Mesodermal cell (in vitro differentiated cells): ENCODE measurements around the gene KRT34.
"Not testable (repeated sequence)": the region's sequence is repeated elsewhere in the genome, so short reads cannot be mapped to it uniquely, and the experiment has no call there.

Source experiments
- H3K27ac ChIP-seq: 2 replicates; pipeline ENCODE4 v1.7.0; 2013; ENCODE audit warnings: mild to moderate bottlenecking, low read depth, low read length, moderate library complexity; ENCODE audit not compliant: severe bottlenecking
- H3K36me3 ChIP-seq: 2 replicates; pipeline ENCODE4 v1.7.1; 2013; ENCODE audit warnings: mild to moderate bottlenecking, low read length, moderate library complexity; ENCODE audit not compliant: control insufficient read depth, insufficient read depth
- H3K4me1 ChIP-seq: one replicate; pipeline ENCODE4 v1.7.1; 2013; ENCODE audit warnings: mild to moderate bottlenecking, low read length; ENCODE audit not compliant: insufficient read depth, control insufficient read depth, poor library complexity, severe bottlenecking
- H3K4me3 ChIP-seq: 2 replicates; pipeline ENCODE4 v1.7.0; 2013; ENCODE audit warnings: low read length, control low read depth, mild to moderate bottlenecking; ENCODE audit not compliant: insufficient read depth, poor library complexity, severe bottlenecking; ENCODE audit errors: extremely low read depth
- H3K9me3 ChIP-seq: 2 replicates; pipeline ENCODE4 v1.7.1; 2013; ENCODE audit warnings: mild to moderate bottlenecking, low read length, moderate library complexity; ENCODE audit not compliant: control insufficient read depth
- WGBS, 2 experiments: methylation state at CpG; one replicate each; pipeline ENCODE4 v1.1.5; 2013; ENCODE audit warnings: missing lambda C conversion rate in 2 of 2; ENCODE audit not compliant: insufficient coverage in 2 of 2; 5-methylcytosine and 5-hydroxymethylcytosine counted together

KRT34 gene

GRCh38 chr17:41346421-41346820 is 35.7 kb downstream of the KRT34 start:
- not testable (repeated sequence) for H3K4me3 ChIP-seq, H3K4me1 ChIP-seq, H3K27ac ChIP-seq, H3K36me3 ChIP-seq
- 93 to 98% methylated on average over 7 to 13 of the region's 16 CpGs for WGBS, 2 experiments
- H3K9me3 ChIP-seq, result peaks cover 12% of the 10 kb centered on the region

- H3K4me3 ChIP-seq, result no peak overlapping the region
- H3K36me3 ChIP-seq, result no peaks in the 10 kb centered on the region
- H3K9me3 ChIP-seq, result peaks cover 17% of the 10 kb centered on the region
- no peaks in the 10 kb centered on the region for H3K4me1 ChIP-seq
- H3K27ac ChIP-seq, result no peak overlapping the region
- WGBS, 2 experiments, result 95 to 96% methylated on average over 3 of the region's 3 CpGs
Observed at GRCh38 chr17:41345992-41346391, 36.1 kb downstream of the KRT34 start.

- H3K4me1 ChIP-seq, result no peaks in the 10 kb centered on the region
Observed at GRCh38 chr17:41343029-41343428, 39.1 kb downstream of the KRT34 start.

GRCh38 chr17:41340934-41341861 is 40.9 kb downstream of the KRT34 start:
- Histone ChIP-seq H3K4me1 (no peaks in the 10 kb centered on the region), H3K27ac (no peak overlapping the region), H3K36me3 (no peaks in the 10 kb centered on the region), H3K9me3 (peaks cover 18% of the 10 kb centered on the region), H3K4me3 (no peak overlapping the region)
- WGBS, 2 experiments, result 87 to 94% methylated on average over 2 to 6 of the region's 7 CpGs

More at GRCh38 chr17:41343029-41343428, 39.1 kb downstream of the KRT34 start:
- no peaks in the 10 kb centered on the region for H3K36me3 ChIP-seq
- peaks cover 18% of the 10 kb centered on the region for H3K9me3 ChIP-seq
- no peak overlapping the region for H3K4me3 ChIP-seq
- H3K27ac ChIP-seq, result no peak overlapping the region
- WGBS, 2 experiments, result 82 to 97% methylated on average over 3 of the region's 3 CpGs

GRCh38 chr17:41340494-41340893 is 41.6 kb downstream of the KRT34 start:
- no peaks in the 10 kb centered on the region for H3K36me3 ChIP-seq
- no peaks in the 10 kb centered on the region for H3K4me1 ChIP-seq
- peaks cover 18% of the 10 kb centered on the region for H3K9me3 ChIP-seq
- H3K4me3 ChIP-seq, result no peak overlapping the region
- WGBS, 2 experiments, result 69 to 81% methylated on average over 2 of the region's 3 CpGs
- no peak overlapping the region for H3K27ac ChIP-seq

- Histone ChIP-seq H3K9me3 (peaks cover 18% of the 10 kb centered on the region), H3K36me3 (no peaks in the 10 kb centered on the region), H3K27ac (no peak overlapping the region), H3K4me3 (no peak overlapping the region), H3K4me1 (no peaks in the 10 kb centered on the region)
- 77 to 90% methylated on average over 2 of the region's 2 CpGs for WGBS, 2 experiments
Observed at GRCh38 chr17:41339571-41340172, 42.4 kb downstream of the KRT34 start.

GRCh38 chr17:41338961-41339485 is 43.1 kb downstream of the KRT34 start:
- 88 to 89% methylated on average over 3 to 4 of the region's 5 CpGs for WGBS, 2 experiments
- no peaks in the 10 kb centered on the region for H3K36me3 ChIP-seq

GRCh38 chr17:41335747-41336146 is 46.4 kb downstream of the KRT34 start:
- Histone ChIP-seq H3K36me3 (no peaks in the 10 kb centered on the region), H3K4me3 (no peak overlapping the region), H3K27ac (no peak overlapping the region), H3K4me1 (no peaks in the 10 kb centered on the region), H3K9me3 (no peaks in the 10 kb centered on the region)
- WGBS, 2 experiments, result 83 to 100% methylated on average over 1 of the region's 1 CpG

More at GRCh38 chr17:41338961-41339485, 43.1 kb downstream of the KRT34 start:
- Histone ChIP-seq H3K9me3 (peaks cover 18% of the 10 kb centered on the region), H3K4me1 (no peaks in the 10 kb centered on the region), H3K4me3 (no peak overlapping the region), H3K27ac (no peak overlapping the region)

GRCh38 chr17:41334385-41335305 is 47.5 kb downstream of the KRT34 start:
- 70 to 81% methylated on average over 4 to 5 of the region's 6 CpGs for WGBS, 2 experiments
- H3K4me1 ChIP-seq, result no peaks in the 10 kb centered on the region
- no peak overlapping the region for H3K4me3 ChIP-seq
- no peaks in the 10 kb centered on the region for H3K9me3 ChIP-seq
- no peak overlapping the region for H3K27ac ChIP-seq
- no peaks in the 10 kb centered on the region for H3K36me3 ChIP-seq

GRCh38 chr17:41333836-41334235 is 48.3 kb downstream of the KRT34 start:
- WGBS, 2 experiments, result 92 to 94% methylated on average over 2 of the region's 3 CpGs
- no peak overlapping the region for H3K4me3 ChIP-seq
- H3K27ac ChIP-seq, result no peak overlapping the region
- no peaks in the 10 kb centered on the region for H3K4me1 ChIP-seq
- H3K36me3 ChIP-seq, result no peaks in the 10 kb centered on the region
- H3K9me3 ChIP-seq, result no peaks in the 10 kb centered on the region
